ENCODE results near the gene HSPA12A. TPM values are rescaled to one million over a fixed set of nuclear protein-coding genes. Genes with fewer than 3 reads are reported as not detected.

Gene HSPA12A
- polyA plus RNA-seq, 2 donors = 1.7 TPM

GRCh38 chr10:116669832-116670644 is 72.3 kb downstream of the HSPA12A start:
- Histone ChIP-seq H3K27ac (ENCODE audit: low read depth in 2 of 2, low read length in 1 of 2) (no peak overlapping the region), H3K4me3 (ENCODE audit: low read depth in 1 of 2, low read length in 2 of 2) (no peak overlapping the region), H3K4me1 (ENCODE audit: control insufficient read depth in 2 of 2, insufficient read depth in 2 of 2, low read length in 1 of 2) (peaks cover 0 to 2% of the 10 kb centered on the region in 2 donors), H3K27me3 (ENCODE audit: control insufficient read depth in 1 of 2, insufficient read depth in 2 of 2, low read length in 2 of 2) (no peaks in the 10 kb centered on the region), H3K9me3 (ENCODE audit: control insufficient read depth in 2 of 2, insufficient read depth in 1 of 2, low read depth in 1 of 2, low read length in 1 of 2) (peaks cover 0 to 3% of the 10 kb centered on the region in 2 donors), H3K36me3 (ENCODE audit: control insufficient read depth in 2 of 2, insufficient read depth in 2 of 2, low read length in 1 of 2) (no peaks in the 10 kb centered on the region)
- 17 to 20% methylated on average over 40 to 41 of the region's 41 CpGs for WGBS, 2 donors

GRCh38 chr10:116669080-116669479 is 73.3 kb downstream of the HSPA12A start:
- H3K4me1 ChIP-seq (ENCODE audit: control insufficient read depth in 2 of 2, insufficient read depth in 2 of 2, low read length in 1 of 2) = peaks cover 0 to 2% of the 10 kb centered on the region in 2 donors
- no peak overlapping the region for H3K4me3 ChIP-seq (ENCODE audit: low read depth in 1 of 2, low read length in 2 of 2)
- H3K27ac ChIP-seq (ENCODE audit: low read depth in 2 of 2, low read length in 1 of 2) = no peak overlapping the region
- H3K27me3 ChIP-seq (ENCODE audit: control insufficient read depth in 1 of 2, insufficient read depth in 2 of 2, low read length in 2 of 2) = no peaks in the 10 kb centered on the region
- H3K36me3 ChIP-seq (ENCODE audit: control insufficient read depth in 2 of 2, insufficient read depth in 2 of 2, low read length in 1 of 2) = no peaks in the 10 kb centered on the region
- peaks cover 0 to 3% of the 10 kb centered on the region in 2 donors for H3K9me3 ChIP-seq (ENCODE audit: control insufficient read depth in 2 of 2, insufficient read depth in 1 of 2, low read depth in 1 of 2, low read length in 1 of 2)
- WGBS, 2 donors = 87 to 94% methylated on average over 5 of the region's 5 CpGs

- Histone ChIP-seq H3K4me1 (ENCODE audit: control insufficient read depth in 2 of 2, insufficient read depth in 2 of 2, low read length in 1 of 2) (peaks cover 0 to 2% of the 10 kb centered on the region in 2 donors), H3K27me3 (ENCODE audit: control insufficient read depth in 1 of 2, insufficient read depth in 2 of 2, low read length in 2 of 2) (no peaks in the 10 kb centered on the region), H3K27ac (ENCODE audit: low read depth in 2 of 2, low read length in 1 of 2) (no peak overlapping the region), H3K4me3 (ENCODE audit: low read depth in 1 of 2, low read length in 2 of 2) (no peak overlapping the region), H3K9me3 (ENCODE audit: control insufficient read depth in 2 of 2, insufficient read depth in 1 of 2, low read depth in 1 of 2, low read length in 1 of 2) (peaks cover 0 to 3% of the 10 kb centered on the region in 2 donors), H3K36me3 (ENCODE audit: control insufficient read depth in 2 of 2, insufficient read depth in 2 of 2, low read length in 1 of 2) (no peaks in the 10 kb centered on the region)
- 91 to 93% methylated on average over 2 of the region's 2 CpGs for WGBS, 2 donors
Measured at GRCh38 chr10:116668446-116668845, 73.9 kb downstream of the HSPA12A start.

DNA sequence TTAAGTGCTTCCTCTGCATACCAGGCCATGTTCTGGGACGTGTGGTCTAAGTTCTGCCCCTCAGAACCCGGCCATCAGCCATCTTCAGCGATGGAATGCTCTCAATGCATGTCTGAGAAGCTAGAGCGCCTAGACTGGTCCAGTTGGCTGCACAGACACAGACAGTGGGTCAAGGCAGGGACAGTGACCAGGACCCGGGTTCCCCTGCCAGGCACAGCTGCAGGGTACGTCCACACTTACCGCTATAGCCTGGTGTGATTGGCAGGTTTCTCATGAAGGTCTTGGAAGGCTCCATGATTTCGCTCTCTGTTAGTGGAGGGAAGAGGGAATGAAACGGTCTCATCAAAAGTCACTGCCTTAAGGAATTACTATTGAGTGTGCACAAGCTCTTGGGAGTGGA is 74.3 kb downstream of the HSPA12A start:
- Histone ChIP-seq H3K27ac (ENCODE audit: low read depth in 2 of 2, low read length in 1 of 2) (no peak overlapping the region), H3K27me3 (ENCODE audit: control insufficient read depth in 1 of 2, insufficient read depth in 2 of 2, low read length in 2 of 2) (no peaks in the 10 kb centered on the region), H3K36me3 (ENCODE audit: control insufficient read depth in 2 of 2, insufficient read depth in 2 of 2, low read length in 1 of 2) (no peaks in the 10 kb centered on the region), H3K4me3 (ENCODE audit: low read depth in 1 of 2, low read length in 2 of 2) (no peak overlapping the region), H3K4me1 (ENCODE audit: control insufficient read depth in 2 of 2, insufficient read depth in 2 of 2, low read length in 1 of 2) (peaks cover 0 to 2% of the 10 kb centered on the region in 2 donors), H3K9me3 (ENCODE audit: control insufficient read depth in 2 of 2, insufficient read depth in 1 of 2, low read depth in 1 of 2, low read length in 1 of 2) (peaks cover 0 to 3% of the 10 kb centered on the region in 2 donors)
- 91% methylated on average over 9 of the region's 9 CpGs for WGBS, 2 donors

- H3K27ac ChIP-seq (ENCODE audit: low read depth in 2 of 2, low read length in 1 of 2) = no peak overlapping the region
- WGBS, 2 donors = 78 to 85% methylated on average over 3 of the region's 3 CpGs
- H3K4me3 ChIP-seq (ENCODE audit: low read depth in 1 of 2, low read length in 2 of 2) = no peak overlapping the region
Measured at GRCh38 chr10:116667484-116667883, 74.9 kb downstream of the HSPA12A start.

DNA sequence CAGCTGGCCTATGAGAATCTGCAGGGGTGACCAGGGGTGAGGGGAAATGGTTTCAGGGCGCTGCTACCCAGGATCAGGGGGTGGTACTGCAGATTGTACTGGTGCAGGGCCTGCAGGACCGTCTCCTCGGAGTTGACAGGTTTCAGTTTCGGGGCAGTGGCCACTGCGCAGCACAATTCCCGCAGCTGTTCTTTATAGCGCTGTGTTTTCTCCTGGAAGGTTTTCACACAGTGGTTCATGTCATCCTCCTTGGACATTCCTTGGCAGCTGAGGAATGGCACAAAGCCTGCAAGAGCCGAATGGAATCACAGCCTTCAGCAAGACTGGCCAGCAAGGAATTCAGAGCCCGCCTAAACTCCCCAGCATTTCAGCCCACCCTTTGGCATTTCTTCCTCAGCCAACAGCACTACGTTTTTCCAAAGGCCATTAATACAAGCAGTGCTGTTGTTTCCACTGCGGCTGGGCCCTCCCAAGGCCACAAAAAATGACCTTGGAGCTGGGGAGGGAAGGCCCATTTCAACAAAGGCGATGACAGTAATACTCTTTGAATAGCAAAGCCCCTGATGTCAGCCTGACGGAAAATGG is 76.7 kb downstream of the HSPA12A start:
- Histone ChIP-seq H3K27ac (ENCODE audit: low read depth in 2 of 2, low read length in 1 of 2) (no peak overlapping the region), H3K36me3 (ENCODE audit: control insufficient read depth in 2 of 2, insufficient read depth in 2 of 2, low read length in 1 of 2) (no peaks in the 10 kb centered on the region), H3K27me3 (ENCODE audit: control insufficient read depth in 1 of 2, insufficient read depth in 2 of 2, low read length in 2 of 2) (no peaks in the 10 kb centered on the region), H3K9me3 (ENCODE audit: control insufficient read depth in 2 of 2, insufficient read depth in 1 of 2, low read depth in 1 of 2, low read length in 1 of 2) (peaks cover 0 to 3% of the 10 kb centered on the region in 2 donors), H3K4me1 (ENCODE audit: control insufficient read depth in 2 of 2, insufficient read depth in 2 of 2, low read length in 1 of 2) (peaks cover 0 to 2% of the 10 kb centered on the region in 2 donors), H3K4me3 (ENCODE audit: low read depth in 1 of 2, low read length in 2 of 2) (no peak overlapping the region)
- 57 to 61% methylated on average over 13 of the region's 13 CpGs for WGBS, 2 donors

More at GRCh38 chr10:116667484-116667883, 74.9 kb downstream of the HSPA12A start:
- Histone ChIP-seq H3K27me3 (ENCODE audit: control insufficient read depth in 1 of 2, insufficient read depth in 2 of 2, low read length in 2 of 2) (no peaks in the 10 kb centered on the region), H3K36me3 (ENCODE audit: control insufficient read depth in 2 of 2, insufficient read depth in 2 of 2, low read length in 1 of 2) (no peaks in the 10 kb centered on the region), H3K4me1 (ENCODE audit: control insufficient read depth in 2 of 2, insufficient read depth in 2 of 2, low read length in 1 of 2) (peaks cover 0 to 2% of the 10 kb centered on the region in 2 donors), H3K9me3 (ENCODE audit: control insufficient read depth in 2 of 2, insufficient read depth in 1 of 2, low read depth in 1 of 2, low read length in 1 of 2) (peaks cover 0 to 3% of the 10 kb centered on the region in 2 donors)

DNA sequence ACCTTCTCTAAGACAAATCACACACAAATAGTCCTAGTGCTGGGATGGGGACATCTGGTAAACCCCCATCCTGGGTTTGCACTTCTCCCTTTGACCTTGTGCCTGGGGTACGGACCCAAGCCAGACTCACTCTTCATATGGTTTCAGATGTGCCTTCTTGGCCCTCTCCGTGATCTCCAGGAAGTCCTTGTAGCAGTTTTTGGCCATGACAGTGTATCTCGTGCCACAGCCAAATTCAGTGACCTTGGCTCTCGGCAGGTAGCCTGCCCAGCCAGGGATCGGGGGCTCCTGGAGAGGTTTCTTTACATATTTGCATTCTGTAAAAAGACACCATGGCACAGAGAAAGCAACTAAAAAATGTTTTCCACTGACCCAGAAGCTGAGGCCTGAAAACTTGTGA is 77.7 kb downstream of the HSPA12A start:
- Histone ChIP-seq H3K27me3 (ENCODE audit: control insufficient read depth in 1 of 2, insufficient read depth in 2 of 2, low read length in 2 of 2) (no peaks in the 10 kb centered on the region), H3K4me1 (ENCODE audit: control insufficient read depth in 2 of 2, insufficient read depth in 2 of 2, low read length in 1 of 2) (peaks cover 0 to 2% of the 10 kb centered on the region in 2 donors), H3K27ac (ENCODE audit: low read depth in 2 of 2, low read length in 1 of 2) (no peak overlapping the region), H3K4me3 (ENCODE audit: low read depth in 1 of 2, low read length in 2 of 2) (no peak overlapping the region), H3K36me3 (ENCODE audit: control insufficient read depth in 2 of 2, insufficient read depth in 2 of 2, low read length in 1 of 2) (no peaks in the 10 kb centered on the region), H3K9me3 (ENCODE audit: control insufficient read depth in 2 of 2, insufficient read depth in 1 of 2, low read depth in 1 of 2, low read length in 1 of 2) (no peaks in the 10 kb centered on the region)
- WGBS, 2 donors = 85 to 89% methylated on average over 5 of the region's 5 CpGs

- 87 to 90% methylated on average over 7 of the region's 7 CpGs for WGBS, 2 donors
- no peaks in the 10 kb centered on the region for H3K4me1 ChIP-seq (ENCODE audit: control insufficient read depth in 2 of 2, insufficient read depth in 2 of 2, low read length in 1 of 2)
- no peak overlapping the region for H3K4me3 ChIP-seq (ENCODE audit: low read depth in 1 of 2, low read length in 2 of 2)
- H3K27me3 ChIP-seq (ENCODE audit: control insufficient read depth in 1 of 2, insufficient read depth in 2 of 2, low read length in 2 of 2) = no peaks in the 10 kb centered on the region
- no peaks in the 10 kb centered on the region for H3K9me3 ChIP-seq (ENCODE audit: control insufficient read depth in 2 of 2, insufficient read depth in 1 of 2, low read depth in 1 of 2, low read length in 1 of 2)
- no peaks in the 10 kb centered on the region for H3K36me3 ChIP-seq (ENCODE audit: control insufficient read depth in 2 of 2, insufficient read depth in 2 of 2, low read length in 1 of 2)
- no peak overlapping the region for H3K27ac ChIP-seq (ENCODE audit: low read depth in 2 of 2, low read length in 1 of 2)
Measured at GRCh38 chr10:116663342-116663741, 79.0 kb downstream of the HSPA12A start.

GRCh38 chr10:116660860-116661259 is 81.5 kb downstream of the HSPA12A start:
- H3K27ac ChIP-seq (ENCODE audit: low read depth in 2 of 2, low read length in 1 of 2) = no peak overlapping the region
- WGBS, 2 donors = 37 to 47% methylated on average over 5 of the region's 5 CpGs
- no peaks in the 10 kb centered on the region for H3K27me3 ChIP-seq (ENCODE audit: control insufficient read depth in 1 of 2, insufficient read depth in 2 of 2, low read length in 2 of 2)
- no peaks in the 10 kb centered on the region for H3K4me1 ChIP-seq (ENCODE audit: control insufficient read depth in 2 of 2, insufficient read depth in 2 of 2, low read length in 1 of 2)
- no peak overlapping the region for H3K4me3 ChIP-seq (ENCODE audit: low read depth in 1 of 2, low read length in 2 of 2)
- no peaks in the 10 kb centered on the region for H3K36me3 ChIP-seq (ENCODE audit: control insufficient read depth in 2 of 2, insufficient read depth in 2 of 2, low read length in 1 of 2)
- no peaks in the 10 kb centered on the region for H3K9me3 ChIP-seq (ENCODE audit: control insufficient read depth in 2 of 2, insufficient read depth in 1 of 2, low read depth in 1 of 2, low read length in 1 of 2)

All from esophagus (tissue), 2 donors.